Panc1 (cell line): ENCODE data around the gene TSC1. TPM values are rescaled to one million over a fixed set of nuclear protein-coding genes. Genes with fewer than 3 reads are reported as not detected.

Source experiments
- ATAC-seq: fragments of 200-7000 bp; cut with Tn5 transposase; 2 replicates; pipeline ENCODE4 v1.9.1; 2020; ENCODE audit warnings: mild to moderate bottlenecking, moderate library complexity
- BruUV-seq: library from RNA; stranded (reverse); fragments of 400-500 nt; replicated peaks from 2 replicates; lab custom pipeline; 2021; lab: Mats Ljungman, UMichigan
- CTCF ChIA-PET: fragments of 300-600 bp; sonication (Branson Sonifier 250); formaldehyde crosslinking; loops from one replicate; lab custom pipeline; 2022; ENCODE audit warnings: antibody characterized with exemption; lab: Charles Lee
- POLR2A ChIA-PET: fragments of 300-600 bp; sonication (Branson Sonifier 250); formaldehyde crosslinking; loops from one replicate; lab custom pipeline; 2022; ENCODE audit warnings: antibody characterized with exemption; lab: Charles Lee
- DNase-seq: peaks from one replicate; pipeline ENCODE4 v3.0.0-alpha.2; 2010; ENCODE audit warnings: low read depth, low spot score
- H3K27ac ChIP-seq: 2 replicates; pipeline ENCODE4 v1.5.1; 2011; ENCODE audit warnings: mild to moderate bottlenecking, low read length, inconsistent platforms
- H3K27me3 ChIP-seq: fragments of 200-500 bp; sonication (Bioruptor generic); 2 replicates; pipeline ENCODE4 v1.6.0; 2014; ENCODE audit warnings: low read length, inconsistent platforms; ENCODE audit not compliant: control insufficient read depth, insufficient read depth
- H3K36me3 ChIP-seq: fragments of 200-500 bp; sonication (Bioruptor generic); 2 replicates; pipeline ENCODE4 v1.5.1; 2014; ENCODE audit warnings: inconsistent platforms, mild to moderate bottlenecking, low read length, moderate library complexity; ENCODE audit not compliant: control insufficient read depth, insufficient read depth
- H3K4me1 ChIP-seq: 2 replicates; pipeline ENCODE4 v1.5.1; 2011; ENCODE audit warnings: inconsistent platforms, mild to moderate bottlenecking, low read length, moderate library complexity; ENCODE audit not compliant: control insufficient read depth, insufficient read depth
- H3K4me3 ChIP-seq, 2 experiments: 2 replicates each; pipeline ENCODE4 v1.5.1; 2011 to 2012; ENCODE audit warnings: low read depth in 2 of 2, low read length in 2 of 2, mild to moderate bottlenecking in 2 of 2, inconsistent platforms in 1 of 2, moderate library complexity in 1 of 2
- H3K9me3 ChIP-seq: fragments of 200-500 bp; sonication (Bioruptor generic); 2 replicates; pipeline ENCODE4 v1.5.1; 2014; ENCODE audit warnings: low read depth, mild to moderate bottlenecking, inconsistent platforms, low read length, moderate library complexity; ENCODE audit not compliant: control insufficient read depth, insufficient read depth
- CTCF ChIP-seq: fragments of 450-650 bp; IDR thresholded peaks from 2 replicates; pipeline ENCODE4 v1.5.1; 2017; ENCODE audit warnings: mild to moderate bottlenecking
- POLR2AphosphoS5 ChIP-seq: IDR thresholded peaks from 2 replicates; pipeline ENCODE4 v1.6.1; 2012; ENCODE audit warnings: mild to moderate bottlenecking, low read depth, low read length, moderate library complexity
- REST ChIP-seq, 2 experiments: IDR thresholded peaks; 2 replicates each; pipeline ENCODE4 v1.6.1; 2011 to 2012; ENCODE audit warnings: low read depth in 2 of 2, control low read depth in 1 of 2, low read length in 1 of 2, mild to moderate bottlenecking in 1 of 2, moderate library complexity in 1 of 2; ENCODE audit not compliant: insufficient read depth in 1 of 2
- SIN3A ChIP-seq: IDR thresholded peaks from 2 replicates; pipeline ENCODE4 v1.6.1; 2012; ENCODE audit warnings: low read depth, mild to moderate bottlenecking, low read length, moderate library complexity, borderline replicate concordance; ENCODE audit not compliant: insufficient read depth
- TCF7L2 ChIP-seq: IDR thresholded peaks from 2 replicates; pipeline ENCODE4 v1.6.1; 2011; ENCODE audit warnings: mild to moderate bottlenecking, low read depth, low read length, inconsistent platforms
- in situ Hi-C: cut with HindIII; loops from 2 replicates; pipeline ENCODE4 v1.10.0; 2016; ENCODE audit warnings: low sequenced_read_pairs, low pct_unique_long_range_greater_than_20kb
- intact Hi-C: fragments of 100-400 bp; cut with micrococcal nuclease; formaldehyde crosslinking; loops from one replicate; pipeline ENCODE4 v1.10.0; 2022; ENCODE audit not compliant: unreplicated experiment
- total RNA-seq: library from RNA; stranded (reverse); gene quantifications from one replicate; pipeline ENCODE4 v1.2.1, GENCODE V29; 2021; ENCODE audit not compliant: unreplicated experiment

TSC1 gene
- total RNA-seq, 1 experiment from 2014 or later: 27.4 TPM

DNA sequence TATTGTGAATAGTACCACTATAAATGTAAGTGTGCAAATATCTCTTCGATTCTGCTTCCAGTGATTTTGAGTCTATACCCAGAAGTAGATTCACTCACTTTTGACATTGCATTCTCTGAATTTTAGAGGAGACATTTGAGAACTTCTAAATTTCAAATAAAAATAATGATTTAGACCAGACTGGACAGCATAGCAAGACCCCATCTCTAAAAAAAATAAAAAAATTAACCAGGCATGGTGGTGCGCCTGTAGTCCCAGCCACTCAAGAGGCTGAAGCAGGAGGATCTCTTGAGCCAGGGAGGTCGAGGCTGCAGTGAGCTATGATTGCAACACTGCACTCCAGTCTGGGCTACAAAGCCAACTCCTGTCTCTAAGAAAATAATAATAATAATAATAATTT, 32.2 kb upstream of the TSC1 start:
- DNase-seq (no peak), ATAC-seq (no peak)
- Histone ChIP-seq H3K4me3 (no peak overlapping the region), H3K27me3 (peaks cover 2% of the 10 kb centered on the region; the same call in 1 of the 2 replicates), H3K36me3 (no peaks in the 10 kb centered on the region), H3K27ac (no peak overlapping the region), H3K9me3 (no peaks in the 10 kb centered on the region), H3K4me1 (no peaks in the 10 kb centered on the region)
- CTCF ChIA-PET: no interaction called here
- in situ Hi-C loops (no loop called here), intact Hi-C loops (loop anchor here (10.0 kb wide), 1 partner anchor 172 kb away; no protein-coding TSS in a partner anchor)
- TF ChIP-seq CTCF (no peak), SIN3A (no peak), REST (IDR thresholded peaks at IDR 0.05; ENCODE audit: insufficient read depth in 1 of 2, low read depth in 2 of 2, low read length in 1 of 2) (no peak), TCF7L2 (no peak), POLR2AphosphoS5 (no peak)
- no TSS peak for BruUV-seq
- POLR2A ChIA-PET: no interaction called here

GRCh38 chr9:132975961-132976360, 31.5 kb upstream of the TSC1 start:
- ChIA-PET CTCF (no interaction called here), POLR2A (no interaction called here)
- H3K27me3 ChIP-seq: peaks cover 2% of the 10 kb centered on the region; the same call in 1 of the 2 replicates
- H3K4me3 ChIP-seq: no peak overlapping the region
- intact Hi-C loops: loop anchor here (10.0 kb wide), 1 partner anchor 171 kb away; no protein-coding TSS in a partner anchor
- in situ Hi-C loops: no loop called here
- DNase-seq: no peak
- no peaks in the 10 kb centered on the region for H3K4me1 ChIP-seq
- no peak for ATAC-seq
- BruUV-seq: no TSS peak
- no peak overlapping the region for H3K27ac ChIP-seq
- H3K9me3 ChIP-seq: no peaks in the 10 kb centered on the region
- no peaks in the 10 kb centered on the region for H3K36me3 ChIP-seq
- TF ChIP-seq POLR2AphosphoS5: no peak
- no peak for TF ChIP-seq CTCF
- TF ChIP-seq REST (IDR thresholded peaks at IDR 0.05; ENCODE audit: insufficient read depth in 1 of 2, low read depth in 2 of 2, low read length in 1 of 2): no peak
